Peyer's patch (tissue), 4 donors: Measurements from ENCODE around the gene AGPAT2. TPM values are rescaled to one million over a fixed set of nuclear protein-coding genes. Genes with fewer than 3 reads are reported as not detected.
A peak's percentile ranks its signal among the peaks of the same experiment; 100 is the strongest.

Experiments
- DNase-seq, 3 donors: peaks; one replicate each; pipeline ENCODE4 v3.0.0-alpha.2; 2017 to 2019
- H3K27ac ChIP-seq, 4 donors: fragments of 200-600 bp; sonication (generic); one replicate each; pipeline ENCODE4 v1.5.1; 2016 to 2019
- H3K27me3 ChIP-seq, 2 donors: fragments of 200-600 bp; sonication (generic); one replicate each; pipeline ENCODE4 v1.5.1; 2019
- H3K36me3 ChIP-seq, 3 donors: fragments of 200-600 bp; sonication (generic); one replicate each; pipeline ENCODE4 v1.5.1; 2016 to 2019
- H3K4me1 ChIP-seq, 4 donors: fragments of 200-600 bp; sonication (generic); one replicate each; pipeline ENCODE4 v1.5.1; 2016 to 2019
- H3K4me3 ChIP-seq, 4 donors: fragments of 200-600 bp; sonication (generic); 1 replicate in 3 of 4; 2 replicates in 1 of 4; pipeline ENCODE4 v1.5.1; 2016 to 2019; ENCODE audit warnings: mild to moderate bottlenecking in 1 of 4
- H3K9me3 ChIP-seq, 4 donors: fragments of 200-600 bp; sonication (generic); one replicate each; pipeline ENCODE4 v1.5.1; 2016 to 2019; ENCODE audit warnings: mild to moderate bottlenecking in 1 of 4
- POLR2A ChIP-seq, 2 donors: fragments of 450-650 bp; IDR thresholded peaks; one replicate each; pipeline ENCODE4 v1.5.1; 2017; ENCODE audit warnings: antibody characterized with exemption in 2 of 2, mild to moderate bottlenecking in 2 of 2, moderate library complexity in 2 of 2
- total RNA-seq, 4 donors: library from RNA; depleted of rRNA; stranded (reverse); fragments of >200 nt; gene quantifications; one replicate each; pipeline ENCODE4 v1.1.0, GENCODE V29; 2016
- TF ChIP-seq, protein P1 (sequence below), 6 experiments: fragments of 450-650 bp in 4 of 6; fragments of 200-600 bp in 2 of 6; sonication (generic) in 1 of 6; IDR thresholded peaks; one replicate each; pipeline ENCODE4 v1.5.1; 2017 to 2019; ENCODE audit warnings: antibody characterized with exemption in 6 of 6, mild to moderate bottlenecking in 3 of 6, moderate library complexity in 1 of 6

AGPAT2 gene
- 100 to 1,000 TPM in 3 of 4 donors, 10 to 100 TPM in 1; 97.4 to 802 (median 479) TPM for total RNA-seq

DNA sequence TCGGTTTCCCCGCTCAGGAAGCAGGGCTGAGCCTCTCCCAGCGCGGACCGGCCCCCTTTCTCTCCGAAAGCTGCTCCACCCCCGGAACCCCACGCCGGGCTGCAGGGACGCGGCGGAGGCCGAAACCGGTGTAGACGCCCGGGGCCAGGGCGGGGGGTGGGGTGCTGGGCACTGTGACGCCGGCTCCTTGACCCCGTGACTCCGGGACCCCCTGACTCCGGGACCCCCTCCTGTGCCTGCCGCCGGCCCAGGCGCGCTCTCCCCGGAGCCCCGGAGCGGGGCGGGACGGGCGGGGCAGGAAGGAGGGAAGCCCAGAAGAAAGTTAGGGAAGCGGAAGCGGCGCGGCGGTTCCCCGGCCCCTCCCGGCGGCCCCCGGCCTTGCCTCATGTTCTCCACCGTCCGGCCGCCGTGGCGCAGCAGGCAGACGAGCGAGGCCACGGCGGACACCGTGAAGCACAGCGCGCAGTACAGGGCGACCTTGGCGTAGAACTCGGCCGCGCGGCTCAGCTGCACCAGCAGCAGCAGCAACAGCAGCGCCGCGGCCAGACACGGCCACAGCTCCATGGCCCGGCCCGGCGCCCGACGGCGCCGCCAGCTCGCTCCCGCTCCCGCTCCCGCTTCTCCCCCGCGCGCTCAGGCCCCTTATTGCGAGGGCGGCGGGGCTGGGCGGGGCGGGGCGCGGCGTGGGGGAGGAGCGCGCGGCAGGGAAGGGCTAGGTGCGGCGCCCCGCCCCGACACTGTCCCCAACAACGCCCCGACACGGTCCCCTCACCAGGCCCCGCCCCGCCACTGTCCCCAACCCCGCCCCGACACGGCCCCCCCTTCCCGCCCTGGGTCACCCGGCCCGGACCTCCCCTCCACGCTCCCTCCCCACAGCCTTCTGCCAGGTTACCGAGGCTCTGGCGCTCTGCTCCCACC lies at the start of gene AGPAT2:
Gene AGPAT2, minus strand, starts transcription at position 664 of the 918 bp plus-strand sequence. Its CDS starts 100 bp downstream, at position 564.
- peak within 1 kb of the TSS; percentile 85 to 98 (median 94) for H3K27ac ChIP-seq
- H3K9me3 ChIP-seq = no peaks in the 10 kb centered on the region
- peak; percentile 87 to 95 (median 93) for DNase-seq
- H3K4me3 ChIP-seq = peak within 1 kb of the TSS; percentile 70 to 99 (median 91)
- peaks cover 0 to 72% (median 11%) of the 10 kb centered on the region in 4 donors for H3K4me1 ChIP-seq
- TF ChIP-seq POLR2A (IDR thresholded peaks at IDR 0.05) = peak; percentile 88
- TF ChIP-seq, protein P1, sequence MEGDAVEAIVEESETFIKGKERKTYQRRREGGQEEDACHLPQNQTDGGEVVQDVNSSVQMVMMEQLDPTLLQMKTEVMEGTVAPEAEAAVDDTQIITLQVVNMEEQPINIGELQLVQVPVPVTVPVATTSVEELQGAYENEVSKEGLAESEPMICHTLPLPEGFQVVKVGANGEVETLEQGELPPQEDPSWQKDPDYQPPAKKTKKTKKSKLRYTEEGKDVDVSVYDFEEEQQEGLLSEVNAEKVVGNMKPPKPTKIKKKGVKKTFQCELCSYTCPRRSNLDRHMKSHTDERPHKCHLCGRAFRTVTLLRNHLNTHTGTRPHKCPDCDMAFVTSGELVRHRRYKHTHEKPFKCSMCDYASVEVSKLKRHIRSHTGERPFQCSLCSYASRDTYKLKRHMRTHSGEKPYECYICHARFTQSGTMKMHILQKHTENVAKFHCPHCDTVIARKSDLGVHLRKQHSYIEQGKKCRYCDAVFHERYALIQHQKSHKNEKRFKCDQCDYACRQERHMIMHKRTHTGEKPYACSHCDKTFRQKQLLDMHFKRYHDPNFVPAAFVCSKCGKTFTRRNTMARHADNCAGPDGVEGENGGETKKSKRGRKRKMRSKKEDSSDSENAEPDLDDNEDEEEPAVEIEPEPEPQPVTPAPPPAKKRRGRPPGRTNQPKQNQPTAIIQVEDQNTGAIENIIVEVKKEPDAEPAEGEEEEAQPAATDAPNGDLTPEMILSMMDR (IDR thresholded peaks at IDR 0.05) = peak in 2 of 6 experiments; percentile 15 to 16
- peaks cover 0 to 4% (median 0%) of the 10 kb centered on the region in 3 donors for H3K36me3 ChIP-seq
- H3K27me3 ChIP-seq = no peaks in the 10 kb centered on the region

DNA sequence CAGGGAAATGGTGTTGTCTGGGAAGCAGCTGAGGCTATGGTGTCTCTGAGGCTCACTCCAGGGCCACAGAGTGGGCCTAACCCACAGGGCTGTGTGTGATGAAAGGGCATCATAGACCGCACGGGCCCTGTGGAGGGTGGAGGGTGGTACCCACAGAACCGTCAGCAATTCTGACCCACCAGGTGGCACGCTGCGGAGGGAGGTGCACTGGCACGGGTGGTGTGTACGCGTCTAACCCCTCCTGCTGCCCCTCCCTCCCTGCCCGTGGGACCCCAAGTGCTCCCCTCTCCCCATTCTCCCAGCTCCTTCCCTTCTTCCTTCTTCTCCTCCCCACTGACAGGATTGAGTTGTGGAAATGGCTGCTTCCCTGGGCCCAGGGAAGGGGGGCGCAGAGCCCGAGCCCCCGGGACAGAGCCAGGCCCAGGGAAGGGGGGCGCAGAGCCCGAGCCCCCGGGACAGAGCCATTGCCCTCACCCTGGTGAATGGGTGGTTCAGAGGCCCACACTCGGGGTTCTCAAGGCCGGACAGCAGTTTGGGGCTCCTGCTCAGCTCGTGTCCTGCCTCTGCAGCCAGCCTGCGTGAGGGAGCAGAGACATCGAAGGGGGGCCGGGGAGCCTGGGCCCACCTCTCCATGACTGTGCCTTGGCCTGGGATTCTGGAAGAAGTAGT lies 48.7 kb upstream of the AGPAT2 start:
- TF ChIP-seq POLR2A (IDR thresholded peaks at IDR 0.05) = no peak
- Histone ChIP-seq H3K36me3 (no peaks in the 10 kb centered on the region), H3K27ac (no peak overlapping the region), H3K4me3 (no peak overlapping the region), H3K27me3 (peaks cover 0 to 3% of the 10 kb centered on the region in 2 donors), H3K4me1 (peaks cover 0 to 2% (median under 1%) of the 10 kb centered on the region in 4 donors), H3K9me3 (no peaks in the 10 kb centered on the region)
- no peak for DNase-seq

DNA sequence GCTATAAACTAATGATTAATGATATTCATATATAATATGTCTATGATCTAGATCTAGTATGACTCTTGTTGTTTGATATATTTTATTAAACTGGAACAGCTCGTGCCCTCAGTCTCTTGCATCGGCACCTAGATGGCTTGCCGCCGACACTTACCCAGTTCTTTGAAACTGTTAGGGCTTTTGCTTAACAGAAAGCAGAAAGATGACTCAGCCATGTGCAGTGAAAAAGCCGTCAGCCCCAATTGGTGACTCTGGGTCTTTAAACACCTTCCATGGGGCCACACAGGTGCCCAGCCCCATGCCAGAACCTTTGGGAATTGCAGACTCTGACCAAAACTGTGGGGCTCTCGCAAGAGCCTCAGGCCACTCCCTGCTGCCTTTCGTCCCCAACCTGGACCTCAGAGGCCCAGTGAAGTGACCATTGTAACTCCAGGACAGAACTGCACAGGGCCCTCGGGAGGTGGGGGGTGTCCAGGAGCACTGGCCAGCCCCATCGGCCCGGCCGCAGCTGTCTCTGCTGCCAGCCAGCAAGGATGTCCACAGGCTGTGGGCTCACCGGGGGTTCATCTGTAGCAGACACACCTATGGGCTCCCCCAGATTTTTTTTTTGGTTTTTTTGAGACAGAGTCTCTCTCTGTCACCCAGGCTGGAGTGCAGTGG lies 47.7 kb upstream of the AGPAT2 start:
- no peaks in the 10 kb centered on the region for H3K36me3 ChIP-seq
- no peak overlapping the region for H3K4me3 ChIP-seq
- DNase-seq = no peak

DNA sequence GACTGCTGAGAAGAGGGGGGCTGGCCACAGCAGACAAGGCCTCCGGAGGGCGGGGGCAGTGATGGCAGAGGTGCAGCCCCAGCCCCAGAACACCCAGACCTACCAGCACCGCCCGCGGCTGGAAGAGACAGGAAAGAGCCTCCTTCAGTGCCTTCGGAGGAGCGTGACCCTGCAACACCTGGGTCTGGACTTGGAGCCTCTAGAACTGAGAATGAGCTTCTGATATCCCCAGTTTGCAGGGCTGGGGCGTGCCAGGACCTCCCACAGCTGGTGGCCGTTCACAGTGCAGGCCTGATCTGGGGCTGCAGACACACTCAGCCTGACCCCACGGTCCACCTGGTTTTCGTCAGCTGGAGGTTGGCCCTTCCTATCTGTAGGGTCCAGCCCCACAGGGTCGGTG lies 46.4 kb upstream of the AGPAT2 start:
- Histone ChIP-seq H3K27me3 (no peaks in the 10 kb centered on the region), H3K4me1 (peaks cover 0 to 7% (median 3%) of the 10 kb centered on the region in 4 donors), H3K36me3 (no peaks in the 10 kb centered on the region), H3K9me3 (no peaks in the 10 kb centered on the region), H3K4me3 (no peak overlapping the region), H3K27ac (no peak overlapping the region)
- no peak for DNase-seq
- TF ChIP-seq, protein P1 (IDR thresholded peaks at IDR 0.05) = no peak
- TF ChIP-seq POLR2A (IDR thresholded peaks at IDR 0.05) = no peak

More for the DNA sequence above, 47.7 kb upstream of the AGPAT2 start:
- TF ChIP-seq, protein P1 (IDR thresholded peaks at IDR 0.05) = no peak
- no peak for TF ChIP-seq POLR2A (IDR thresholded peaks at IDR 0.05)
- Histone ChIP-seq H3K9me3 (no peaks in the 10 kb centered on the region), H3K27ac (no peak overlapping the region), H3K27me3 (no peaks in the 10 kb centered on the region), H3K4me1 (no peaks in the 10 kb centered on the region)

DNA sequence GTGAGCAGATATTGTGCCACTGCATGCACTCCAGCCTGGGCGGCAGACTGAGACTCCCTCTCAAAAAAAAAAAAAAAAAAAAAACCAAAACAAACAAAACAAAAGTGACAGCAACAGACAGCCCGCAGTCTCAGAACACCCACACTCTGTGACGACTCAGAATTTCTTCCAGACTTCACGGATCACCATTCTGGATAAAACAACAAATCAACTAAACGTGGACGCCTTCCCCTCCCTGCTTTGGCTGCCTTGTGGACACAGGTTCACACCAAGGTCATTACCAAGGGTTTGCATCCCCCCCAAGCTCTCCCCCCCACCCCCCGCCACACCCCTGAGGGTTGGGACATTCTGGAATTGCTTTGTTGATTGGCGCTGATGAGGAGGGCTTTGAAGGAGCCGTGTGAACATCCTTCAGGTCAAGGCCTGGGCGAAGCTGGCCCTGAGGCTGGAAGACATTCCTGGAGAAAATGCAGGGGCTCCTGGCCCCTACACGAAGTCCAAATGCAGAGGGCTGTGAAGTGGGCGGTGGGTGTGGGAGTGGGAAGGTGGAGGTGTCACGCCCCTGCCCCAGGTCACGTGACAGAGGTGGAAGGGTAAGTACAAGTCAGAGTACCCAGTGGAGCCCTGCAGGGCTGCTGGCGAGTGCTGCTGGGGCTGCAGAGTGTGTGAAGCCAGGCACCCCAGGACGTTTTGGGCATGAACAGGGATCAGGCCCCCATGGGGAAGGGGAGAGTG lies 45.4 kb upstream of the AGPAT2 start:
- no peak for DNase-seq
- no peak overlapping the region for H3K4me3 ChIP-seq
- TF ChIP-seq, protein P1 (IDR thresholded peaks at IDR 0.05) = no peak
- no peak for TF ChIP-seq POLR2A (IDR thresholded peaks at IDR 0.05)
- H3K9me3 ChIP-seq = no peaks in the 10 kb centered on the region
- peaks cover 0 to 10% (median 4%) of the 10 kb centered on the region in 4 donors for H3K4me1 ChIP-seq
- H3K27me3 ChIP-seq = no peaks in the 10 kb centered on the region
- H3K27ac ChIP-seq = no peak overlapping the region
- H3K36me3 ChIP-seq = no peaks in the 10 kb centered on the region
